Transverse colon (tissue), 3 donors: ENCODE data around the gene MAGI1.

Experiments used
- EP300 ChIP-seq: sonication (generic); formaldehyde crosslinking; IDR thresholded peaks from one replicate; pipeline ENCODE4 v1.6.1; 2017; ENCODE audit warnings: antibody characterized with exemption, low read depth
- POLR2A ChIP-seq: fragments of 450-650 bp; IDR thresholded peaks from one replicate; pipeline ENCODE4 v1.6.1; 2016; ENCODE audit warnings: antibody characterized with exemption, mild to moderate bottlenecking, moderate library complexity
- TF ChIP-seq, protein P1 (sequence below), 5 experiments: fragments of 200-600 bp in 3 of 5; fragments of 450-650 bp in 2 of 5; sonication (generic) in 3 of 5; IDR thresholded peaks; 1 replicate in 2 of 5; 2 replicates in 3 of 5; pipeline ENCODE4 v1.5.1; 2016 to 2017; ENCODE audit warnings: antibody characterized with exemption in 5 of 5, inconsistent platforms in 3 of 5, mild to moderate bottlenecking in 2 of 5, moderate library complexity in 1 of 5

DNA sequence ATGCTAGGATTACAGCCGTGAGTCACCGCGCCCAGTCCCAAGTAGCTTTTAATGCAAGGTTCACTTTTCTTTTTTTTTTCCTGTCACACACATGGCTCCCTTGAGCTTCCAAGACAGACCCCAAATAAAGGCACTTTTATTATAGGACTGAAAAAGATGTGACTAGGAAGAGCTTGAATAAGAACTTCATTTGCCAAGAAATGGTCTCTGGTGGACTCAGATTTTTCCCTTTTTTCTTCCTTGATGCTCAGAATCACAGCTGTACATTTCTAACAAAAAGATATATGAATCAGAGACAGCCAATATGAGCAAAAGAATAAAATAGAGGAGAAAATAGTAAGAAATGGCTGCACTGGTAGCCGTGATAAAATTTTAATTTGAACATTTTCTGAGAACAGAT, 337.2 kb downstream of the MAGI1 start:
- TF ChIP-seq, protein P1, sequence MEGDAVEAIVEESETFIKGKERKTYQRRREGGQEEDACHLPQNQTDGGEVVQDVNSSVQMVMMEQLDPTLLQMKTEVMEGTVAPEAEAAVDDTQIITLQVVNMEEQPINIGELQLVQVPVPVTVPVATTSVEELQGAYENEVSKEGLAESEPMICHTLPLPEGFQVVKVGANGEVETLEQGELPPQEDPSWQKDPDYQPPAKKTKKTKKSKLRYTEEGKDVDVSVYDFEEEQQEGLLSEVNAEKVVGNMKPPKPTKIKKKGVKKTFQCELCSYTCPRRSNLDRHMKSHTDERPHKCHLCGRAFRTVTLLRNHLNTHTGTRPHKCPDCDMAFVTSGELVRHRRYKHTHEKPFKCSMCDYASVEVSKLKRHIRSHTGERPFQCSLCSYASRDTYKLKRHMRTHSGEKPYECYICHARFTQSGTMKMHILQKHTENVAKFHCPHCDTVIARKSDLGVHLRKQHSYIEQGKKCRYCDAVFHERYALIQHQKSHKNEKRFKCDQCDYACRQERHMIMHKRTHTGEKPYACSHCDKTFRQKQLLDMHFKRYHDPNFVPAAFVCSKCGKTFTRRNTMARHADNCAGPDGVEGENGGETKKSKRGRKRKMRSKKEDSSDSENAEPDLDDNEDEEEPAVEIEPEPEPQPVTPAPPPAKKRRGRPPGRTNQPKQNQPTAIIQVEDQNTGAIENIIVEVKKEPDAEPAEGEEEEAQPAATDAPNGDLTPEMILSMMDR (IDR thresholded peaks at IDR 0.05), result no peak
- TF ChIP-seq POLR2A, result no peak
- no peak for TF ChIP-seq EP300
